ENCODE measurements around the gene SACM1L.
"Not testable (repeated sequence)": the region's sequence is repeated elsewhere in the genome, so short reads cannot be mapped to it uniquely, and the experiment has no call there.

SACM1L gene

GRCh38 chr3:45746777-45747622, 57.8 kb downstream of the SACM1L start:
- FAIRE-seq = no peak

- FAIRE-seq = no peak
Measured at GRCh38 chr3:45748068-45748467, 58.9 kb downstream of the SACM1L start.

GRCh38 chr3:45749036-45749600, 59.9 kb downstream of the SACM1L start:
- not testable (repeated sequence) for FAIRE-seq

DNA sequence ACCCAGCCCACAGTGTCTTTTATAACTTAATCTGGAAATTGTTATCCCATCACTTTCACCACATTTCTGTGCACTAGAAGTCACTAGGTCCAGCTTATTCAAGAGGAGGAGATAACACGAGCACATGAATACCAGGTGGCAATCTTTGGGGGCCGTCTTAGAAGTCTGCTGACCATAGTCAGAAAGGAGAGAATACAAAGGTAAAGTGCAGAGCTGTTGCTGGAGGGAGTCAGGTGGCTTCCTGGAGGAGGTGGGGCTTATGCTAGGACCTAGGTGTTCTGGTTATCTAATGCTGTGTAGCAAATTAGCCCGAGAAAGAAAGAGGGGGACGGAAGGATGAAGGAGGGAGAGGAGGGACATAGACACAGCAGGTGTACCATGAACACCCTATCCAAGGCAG, 60.7 kb downstream of the SACM1L start:
- no peak for FAIRE-seq

GRCh38 chr3:45751537-45752242, 62.5 kb downstream of the SACM1L start:
- no peak for FAIRE-seq

DNA sequence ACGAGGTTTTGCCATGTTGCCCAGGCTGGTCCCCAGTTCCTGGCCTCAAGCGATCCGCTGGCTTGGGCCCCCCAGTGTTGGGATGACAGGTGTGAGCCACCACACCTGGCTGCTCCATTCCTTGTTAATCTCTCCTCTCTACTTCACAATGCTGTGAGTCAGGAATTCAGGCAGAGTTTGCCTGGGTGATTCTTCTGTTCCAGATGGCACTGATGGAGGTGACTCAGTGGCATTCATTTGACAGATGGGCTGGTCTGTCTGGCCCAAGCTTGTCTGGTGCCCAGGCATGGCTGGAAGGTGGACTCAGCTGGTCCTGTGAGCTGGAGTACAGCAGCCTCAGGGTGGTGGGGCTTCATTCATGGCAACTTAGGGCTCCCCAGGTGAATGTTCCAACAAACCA, 63.9 kb downstream of the SACM1L start:
- FAIRE-seq = no peak

GRCh38 chr3:45754461-45754860, 65.3 kb downstream of the SACM1L start:
- FAIRE-seq = no peak

DNA sequence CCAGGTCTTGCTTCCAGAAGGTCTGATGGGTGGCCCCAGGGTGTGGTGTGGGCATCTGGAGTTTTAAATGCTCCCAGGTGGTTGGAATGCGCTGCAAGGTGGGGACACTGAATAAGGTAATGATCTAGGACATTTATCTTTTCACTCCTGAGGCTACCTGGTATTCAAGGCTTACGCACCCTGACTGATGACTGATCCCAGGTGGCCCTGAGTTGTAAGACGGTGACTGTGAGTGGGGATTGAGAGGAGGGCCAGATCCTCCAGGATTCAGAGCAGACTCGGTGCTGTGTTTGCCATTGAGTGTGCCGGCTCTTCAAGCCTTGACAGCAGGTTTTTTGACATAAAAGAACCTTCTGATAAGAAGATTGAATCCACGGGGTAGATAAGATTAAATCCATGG, 66.9 kb downstream of the SACM1L start:
- FAIRE-seq = no peak

GRCh38 chr3:45757141-45757540, 67.9 kb downstream of the SACM1L start:
- not testable (repeated sequence) for FAIRE-seq

GRCh38 chr3:45758871-45759270, 69.7 kb downstream of the SACM1L start:
- no peak for FAIRE-seq

DNA sequence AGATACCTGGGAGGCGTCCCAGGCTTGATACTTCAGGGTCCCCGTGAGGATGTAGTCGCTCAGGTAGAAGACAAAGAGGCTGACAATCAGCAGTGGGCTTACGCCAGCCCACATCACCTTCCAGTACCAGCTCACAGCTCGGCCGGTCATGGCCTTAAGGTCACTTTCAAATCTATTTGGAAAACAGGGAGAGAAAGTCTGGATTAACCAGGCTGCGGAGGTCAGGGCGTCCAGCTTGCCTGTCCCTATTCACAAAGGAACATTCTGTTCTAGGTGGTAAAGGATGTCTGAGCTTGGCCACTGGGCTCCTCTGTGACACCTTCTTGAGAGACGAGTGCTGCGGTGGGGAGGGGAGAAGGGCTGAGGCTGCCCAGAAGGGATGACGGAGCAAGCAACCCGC, 70.7 kb downstream of the SACM1L start:
- FAIRE-seq = no peak

DNA sequence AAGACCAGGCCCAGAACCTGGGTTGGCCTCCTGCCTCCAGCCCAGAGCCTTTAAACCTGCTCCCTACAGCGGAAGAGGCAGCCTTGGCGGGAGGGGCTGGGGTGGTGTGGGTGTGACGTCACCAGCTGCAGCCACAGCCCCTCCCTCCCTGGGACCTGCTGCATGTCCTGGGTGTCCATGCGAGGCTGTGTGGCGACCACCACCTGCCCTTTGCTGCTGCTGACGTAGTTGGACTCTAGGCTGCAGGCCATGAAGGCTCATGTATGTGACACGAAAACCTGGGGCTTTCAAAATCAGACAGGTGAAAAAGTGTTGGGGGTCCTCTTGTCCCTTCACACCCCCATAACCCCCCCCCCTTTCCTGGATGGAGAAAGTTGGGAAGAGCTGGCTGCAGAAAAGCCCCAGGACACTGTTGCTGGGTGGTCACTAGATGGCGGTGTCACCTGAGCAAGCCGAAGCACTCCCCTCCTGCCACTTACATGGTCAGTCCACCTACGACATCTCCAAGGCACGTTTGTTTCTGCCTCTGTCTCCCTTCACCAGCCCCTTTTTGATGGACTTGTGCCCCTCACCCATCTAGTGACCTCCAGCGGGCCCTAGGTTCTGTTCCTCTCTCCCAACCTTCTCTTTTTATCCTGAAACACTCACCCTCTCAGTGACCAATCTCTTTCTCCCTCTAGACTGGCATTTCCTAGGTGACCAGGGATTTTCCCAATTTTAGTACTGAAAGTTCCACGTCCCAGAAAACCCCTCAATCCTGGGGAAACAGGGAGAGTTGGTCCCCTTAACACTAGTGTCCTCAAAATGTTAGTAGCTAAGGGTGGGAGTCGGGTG, 71.9 kb downstream of the SACM1L start:
- no peak for FAIRE-seq

GRCh38 chr3:45761831-45762230, 72.6 kb downstream of the SACM1L start:
- FAIRE-seq = no peak

- FAIRE-seq = no peak
Measured at GRCh38 chr3:45762647-45763302, 73.6 kb downstream of the SACM1L start.

DNA sequence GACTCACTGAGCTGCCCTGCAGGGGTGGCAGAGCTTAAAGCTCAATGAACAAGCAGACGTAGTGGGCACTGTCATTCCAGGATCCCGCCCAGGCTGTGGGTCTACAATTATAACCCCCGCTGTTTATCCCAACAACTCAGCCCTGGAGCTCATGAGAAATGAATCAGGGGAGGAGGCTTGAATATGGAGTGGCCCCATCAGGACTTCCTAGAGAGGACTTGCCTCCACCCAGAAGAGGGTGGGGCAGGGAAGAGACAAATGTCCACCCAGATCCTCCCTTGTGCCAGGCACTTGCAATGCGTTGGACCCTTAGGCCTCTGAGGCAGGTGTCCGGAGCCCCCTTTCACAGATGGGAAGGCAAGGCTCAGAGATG, 74.1 kb downstream of the SACM1L start:
- no peak for FAIRE-seq

DNA sequence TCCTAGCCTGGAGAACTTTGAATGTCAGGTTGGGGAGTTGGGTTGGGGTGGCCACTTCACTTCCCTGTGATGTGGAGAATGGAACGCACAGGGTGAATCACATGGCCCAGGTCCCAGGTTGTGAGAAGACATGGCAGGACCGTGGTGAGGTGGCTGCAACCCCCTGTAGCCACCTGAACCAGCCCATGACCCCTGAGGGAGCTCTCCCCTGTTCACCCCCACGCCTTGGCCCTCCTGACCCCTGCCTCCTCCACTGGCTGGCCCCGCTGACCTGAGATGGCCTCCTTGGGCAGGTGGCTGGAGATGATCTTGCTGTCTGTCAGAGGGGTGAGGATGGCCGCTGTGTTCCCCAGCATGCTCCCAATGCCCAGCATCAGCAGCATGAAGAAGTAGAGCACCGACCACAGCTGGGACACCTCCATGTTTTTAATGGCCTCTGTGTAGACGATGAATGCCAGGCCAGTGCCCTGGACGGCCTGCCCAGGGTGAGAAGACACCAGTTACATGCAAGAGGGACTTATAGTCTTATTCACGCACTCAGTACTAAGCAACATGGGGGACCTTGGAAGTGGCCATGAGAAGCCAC, 76.2 kb downstream of the SACM1L start:
- FAIRE-seq = no peak

GRCh38 chr3:45765958-45766357, 76.8 kb downstream of the SACM1L start:
- FAIRE-seq = no peak

DNA sequence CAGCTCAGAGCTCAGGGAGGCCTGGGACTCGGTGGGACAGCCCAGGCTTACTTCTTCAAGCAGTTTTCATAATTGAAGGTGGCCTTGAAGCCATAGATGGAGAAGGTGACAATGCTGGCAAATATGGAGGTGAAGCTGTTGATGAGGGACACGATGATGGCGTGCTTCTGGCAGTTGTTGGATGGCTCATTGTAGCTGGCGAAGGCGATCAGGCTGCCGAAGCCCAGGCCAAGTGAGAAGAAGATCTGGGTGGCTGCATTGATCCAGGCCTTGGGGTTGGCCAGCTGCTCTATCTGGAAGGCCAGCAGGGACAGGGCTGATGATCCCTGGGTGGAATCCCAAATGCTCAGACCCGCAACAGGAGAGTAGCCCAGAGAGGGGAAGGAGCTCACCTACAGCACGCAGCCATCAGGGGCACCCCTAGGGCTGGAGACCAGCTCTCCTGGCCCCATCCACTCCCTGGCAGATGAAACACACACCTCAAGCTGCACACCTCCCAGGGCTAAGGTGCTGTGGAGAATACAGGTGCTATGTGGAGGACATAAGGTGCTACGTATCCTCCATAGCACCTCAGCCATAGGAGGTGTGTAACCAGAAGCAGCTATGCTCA, 82.1 kb downstream of the SACM1L start:
- no peak for FAIRE-seq

DNA sequence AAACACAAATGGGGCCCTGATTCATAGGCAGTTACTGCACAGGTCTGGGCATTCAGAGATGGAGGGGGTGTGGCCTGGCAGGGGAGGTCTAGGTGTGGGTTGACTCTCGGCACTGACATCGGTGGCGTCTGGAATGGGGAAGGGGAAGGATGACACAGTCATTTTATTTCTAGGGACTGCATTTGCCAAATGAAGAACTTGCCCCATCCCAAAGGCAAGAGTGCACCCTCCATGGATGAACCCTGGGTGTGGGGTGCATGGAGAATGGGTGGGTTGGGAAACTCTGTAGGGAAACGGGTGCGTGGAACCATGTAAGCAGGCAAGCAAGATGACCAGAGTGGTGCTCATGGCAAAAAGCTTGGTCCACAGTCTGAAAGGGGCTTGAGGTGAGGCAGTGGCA, 82.6 kb downstream of the SACM1L start:
- no peak for FAIRE-seq

DNA sequence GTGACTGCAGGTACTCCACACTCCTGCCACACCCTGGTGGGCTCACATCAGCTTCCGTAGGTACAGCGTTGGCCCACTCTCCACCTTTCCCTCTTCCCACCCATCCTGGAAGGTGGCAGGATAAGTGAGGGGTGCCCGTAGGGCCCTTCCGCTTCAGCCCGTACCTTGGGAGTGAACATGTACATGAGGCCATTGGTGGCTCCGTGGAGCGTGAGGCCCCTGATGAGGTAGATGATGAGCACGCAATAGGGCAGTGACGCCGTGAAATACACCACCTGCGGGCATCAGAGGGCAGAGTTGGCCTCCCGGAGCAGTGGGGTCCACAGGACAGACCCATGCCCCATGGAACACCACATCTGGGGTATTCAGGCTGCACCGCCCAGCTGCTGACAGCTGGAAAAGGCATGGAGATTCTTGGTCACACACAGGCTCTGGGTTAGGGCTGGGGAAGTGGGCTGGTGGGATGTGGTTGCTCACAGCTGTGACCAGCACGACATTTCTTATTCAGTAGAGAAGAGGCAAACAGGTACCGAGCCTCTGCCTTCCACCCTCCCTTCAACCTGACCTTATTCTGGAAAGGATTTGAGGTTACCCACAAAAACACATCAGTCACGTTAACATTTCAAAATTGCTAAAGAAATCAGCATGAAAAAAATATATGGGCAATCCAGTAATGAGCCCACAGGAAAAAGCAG, 83.3 kb downstream of the SACM1L start:
- FAIRE-seq = no peak

GRCh38 chr3:45773072-45773471, 83.9 kb downstream of the SACM1L start:
- no peak for FAIRE-seq
